Measurements from ENCODE around the gene SPATA31A1.
"Not testable (repeated sequence)": the region's sequence is repeated elsewhere in the genome, so short reads cannot be mapped to it uniquely, and the experiment has no call there.

The SPATA31A1 gene

DNA sequence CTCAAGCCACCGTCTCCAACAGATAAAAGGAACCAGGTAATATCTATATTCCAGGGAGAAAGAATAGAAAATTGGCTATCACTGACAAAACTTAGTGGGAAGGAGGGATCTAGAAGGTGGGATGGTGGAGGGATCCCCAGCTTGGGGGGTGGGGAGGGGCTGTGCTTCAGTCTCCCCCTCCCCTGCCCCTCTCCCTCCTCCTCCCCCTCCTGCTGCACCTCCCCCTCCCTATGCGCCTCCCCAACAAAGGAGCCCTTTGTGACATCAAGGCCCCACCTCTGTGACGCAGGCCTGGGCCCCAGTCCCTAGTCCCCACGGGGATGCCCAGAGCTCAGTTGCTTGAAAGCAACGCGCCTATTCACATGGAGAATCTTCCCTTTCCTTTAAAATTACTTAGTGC is at the start of gene SPATA31A1:
TSS of gene SPATA31A1 (plus strand) at position 301 of the 400 bp plus-strand sequence. CDS start at position 363, 62 bp downstream.
- DNase-seq = not testable (repeated sequence)

DNA sequence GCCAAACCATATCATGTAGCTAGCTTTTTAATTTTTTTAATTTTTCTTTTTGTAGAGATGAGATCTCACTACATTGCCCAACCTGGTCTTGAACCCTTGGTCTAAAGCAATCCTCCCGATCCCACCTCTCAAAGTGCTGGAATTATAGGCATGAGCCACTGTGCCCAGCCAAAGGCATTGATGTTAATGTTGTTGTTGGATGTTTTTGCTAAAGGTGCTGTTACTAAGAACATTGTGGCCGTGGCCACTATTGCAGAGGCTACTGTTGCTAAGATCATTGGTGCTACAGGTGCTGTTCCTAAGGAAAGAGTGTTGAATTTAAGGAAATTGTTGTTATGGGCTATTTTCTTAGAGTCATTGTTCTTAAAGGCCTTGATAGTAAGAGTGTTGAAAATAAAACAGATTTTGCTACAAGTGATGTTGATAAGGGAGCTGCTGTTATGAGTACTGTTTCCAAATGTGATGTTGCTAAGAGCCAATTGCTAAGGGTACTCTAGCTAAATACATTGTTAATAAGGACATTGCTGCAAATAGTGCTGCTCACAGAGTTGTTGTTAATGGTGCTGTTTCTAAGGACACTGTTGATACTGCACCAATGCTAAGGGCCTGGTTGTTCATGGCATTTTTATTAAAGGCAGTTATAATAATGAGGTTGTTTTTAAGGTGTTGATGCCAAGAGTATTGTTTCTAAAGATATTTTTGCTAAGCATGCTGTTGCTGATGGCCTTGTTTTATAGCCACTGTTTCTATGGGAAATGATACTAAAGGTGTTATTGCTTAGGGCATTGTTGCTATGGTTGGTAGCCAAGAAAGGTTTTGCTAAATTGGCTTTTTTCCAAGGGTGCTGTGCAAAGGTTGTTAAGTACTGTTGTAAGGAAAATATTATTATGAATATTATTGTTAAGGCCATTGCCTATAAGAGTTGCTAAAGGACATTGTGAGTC is 52.1 kb downstream of the SPATA31A1 start:
- not testable (repeated sequence) for DNase-seq

DNA sequence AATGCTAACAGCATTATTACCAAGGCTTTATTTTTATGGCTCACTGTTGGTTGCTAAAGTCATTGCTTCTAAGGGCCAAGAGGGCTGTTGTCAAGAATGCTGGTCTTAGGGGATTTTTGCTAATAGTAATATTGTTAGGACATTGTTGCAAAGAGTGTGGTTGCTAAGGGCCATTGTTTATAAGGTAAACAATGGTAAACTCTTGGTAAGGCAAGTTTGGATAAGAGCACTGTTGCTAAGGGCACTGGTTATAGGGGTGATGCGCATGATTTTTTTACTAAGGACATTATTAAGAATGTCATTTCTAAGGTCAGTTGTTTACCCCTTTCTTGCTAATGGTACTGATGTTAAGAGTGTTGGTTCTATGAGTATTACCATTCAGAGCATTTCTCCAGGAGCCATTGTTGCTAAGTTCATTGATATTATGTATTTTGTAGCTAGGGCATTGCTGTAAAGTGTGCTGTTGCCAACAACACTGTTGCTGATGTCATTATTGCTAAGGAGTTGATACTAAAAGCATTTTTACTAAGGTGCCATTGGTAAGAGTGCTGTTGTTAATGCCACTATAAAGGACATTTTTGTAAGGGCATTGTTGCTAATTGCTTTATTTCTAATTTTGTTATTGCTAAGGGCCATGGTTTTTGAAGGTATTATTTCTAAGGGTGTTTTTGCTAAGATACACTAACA is 55.9 kb downstream of the SPATA31A1 start:
- not testable (repeated sequence) for DNase-seq

Measured in femur (tissue), 1 donor.